ENCODE data around the gene CEP295NL. TPM values are rescaled to one million over a fixed set of nuclear protein-coding genes. Genes with fewer than 3 reads are reported as not detected.
"Not testable (repeated sequence)": the region's sequence is repeated elsewhere in the genome, so short reads cannot be mapped to it uniquely, and the experiment has no call there.

The CEP295NL gene
- total and polyA plus RNA-seq, 2 of the 13 experiments (the other 11 are each of a cell fraction or from before 2014, with no cell fraction given), result not detected

DNA sequence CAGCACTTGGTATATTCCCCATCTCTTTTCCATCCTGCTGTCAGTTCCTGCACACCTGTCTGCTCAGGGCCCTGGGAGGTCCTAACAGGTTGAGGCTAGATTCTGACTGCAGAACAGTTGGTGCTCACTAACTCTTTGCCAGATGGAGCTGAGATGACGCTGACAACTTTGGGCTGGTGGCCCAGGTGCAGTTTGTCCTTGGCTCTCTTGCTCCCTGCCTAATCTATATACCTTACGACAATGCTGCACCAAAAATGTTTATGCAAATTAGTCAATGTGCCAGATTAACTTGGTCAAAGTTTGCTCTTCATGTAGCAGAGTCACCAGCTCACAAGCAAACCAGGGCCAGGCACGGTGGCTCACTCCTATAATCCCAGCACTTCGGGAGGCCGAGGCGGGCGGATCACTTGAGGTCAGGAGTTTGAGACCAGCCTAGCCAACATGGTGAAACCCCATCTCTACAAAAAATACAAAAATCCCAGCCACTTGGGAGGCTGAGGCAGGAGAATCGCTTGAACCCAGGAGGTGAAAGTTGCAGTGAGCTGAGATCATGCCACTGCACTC, 26.0 kb downstream of the CEP295NL start:
- H3K9ac ChIP-seq (ENCODE audit: insufficient read depth, low read depth, low read length); CTCF ChIA-PET (ENCODE audit: low intra/inter-chr PET ratio, low total read pairs); H3K27ac ChIP-seq (ENCODE audit: extremely low read length, insufficient read depth, low read length); H3K27me3 ChIP-seq (ENCODE audit: control insufficient read depth in 1 of 2, insufficient read depth in 2 of 2, low read length in 2 of 2); H2AFZ ChIP-seq (ENCODE audit: low read length); ATAC-seq; DNase-seq (ENCODE audit: low spot score); in situ Hi-C loops (cut with HindIII; ENCODE audit: extremely low pct_ligation_motif_present, low pct_unique_long_range_greater_than_20kb); H3K4me2 ChIP-seq (ENCODE audit: low read depth, low read length); intact Hi-C loops (cut with micrococcal nuclease; ENCODE audit: unreplicated experiment); H3K79me2 ChIP-seq (ENCODE audit: insufficient read depth, low read length); H3K4me1 ChIP-seq (ENCODE audit: insufficient read depth, low read length); H3K36me3 ChIP-seq (replicated peaks in 1 of 2; ENCODE audit: control insufficient read depth in 1 of 2, insufficient read depth in 2 of 2, low read length in 2 of 2); BruUV-seq (replicated peaks); FAIRE-seq; H3K4me3 ChIP-seq (replicated peaks in 1 of 3; ENCODE audit: insufficient read depth in 1 of 3, low read depth in 2 of 3, low read length in 3 of 3); H3K9me3 ChIP-seq (ENCODE audit: low read length); H4K20me1 ChIP-seq (ENCODE audit: insufficient read depth, low read length): not testable (repeated sequence)
- POLR2A ChIA-PET, result interaction anchor here (0.6 to 1.7 kb wide), 2 partner anchors 86 to 103 kb away, joined by 3 read pairs; partner anchors contain the start of gene LGALS3BP
- WGBS (ENCODE audit: low lambda C conversion rate), result 89% methylated on average over 8 of the region's 8 CpGs

DNA sequence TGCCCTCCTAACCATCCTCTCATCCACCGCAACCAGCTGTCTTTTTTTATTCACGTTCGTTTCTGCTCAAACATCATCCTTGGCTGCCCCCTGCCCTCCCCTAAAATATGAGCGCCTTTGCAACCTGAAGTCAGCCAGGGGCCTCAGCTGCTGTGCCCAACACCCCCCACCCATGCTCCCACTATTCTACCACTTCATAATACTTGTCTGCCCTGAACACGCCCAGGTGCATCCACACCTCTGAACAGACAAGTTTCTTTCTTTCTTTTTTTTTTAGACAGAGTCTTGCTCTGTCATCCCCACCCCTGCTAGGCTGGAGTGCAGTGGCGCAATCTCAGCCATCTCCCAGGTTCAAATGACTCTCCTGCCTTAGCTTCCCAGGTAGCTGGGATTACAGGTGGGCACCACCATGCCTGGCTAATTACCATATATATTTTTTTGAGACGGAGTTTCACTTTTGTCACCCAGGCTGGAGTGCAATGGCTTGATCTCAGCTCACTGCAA, 26.9 kb downstream of the CEP295NL start:
- no peaks in the 10 kb centered on the region for H3K79me2 ChIP-seq (ENCODE audit: insufficient read depth, low read length)
- 94% methylated on average over 7 of the region's 7 CpGs for WGBS (ENCODE audit: low lambda C conversion rate)
- ChIA-PET POLR2A (interaction anchor here (1.0 to 1.7 kb wide), 2 partner anchors 11 to 104 kb away, joined by 3 read pairs; partner anchors contain the start of gene LGALS3BP), CTCF (ENCODE audit: low intra/inter-chr PET ratio, low total read pairs) (no interaction called here)
- no peaks in the 10 kb centered on the region for H3K27me3 ChIP-seq (ENCODE audit: control insufficient read depth in 1 of 2, insufficient read depth in 2 of 2, low read length in 2 of 2)
- TF ChIP-seq CHCHD3 (CRISPR knock-in tag; IDR thresholded peaks at IDR 0.05) (no peak), TBX3 (IDR thresholded peaks at IDR 0.05; ENCODE audit: borderline replicate concordance) (no peak), IKZF1 (IDR thresholded peaks at IDR 0.05) (no peak), TBX2 (CRISPR knock-in tag; IDR thresholded peaks at IDR 0.05; ENCODE audit: borderline replicate concordance) (no peak), AGO2 (optimal IDR thresholded peaks at IDR 0.05; ENCODE audit: low read depth, low read length) (no peak), ZBTB3 (CRISPR knock-in tag; IDR thresholded peaks at IDR 0.05; ENCODE audit: borderline replicate concordance, low read depth) (no peak), PAX8 (CRISPR knock-in tag; IDR thresholded peaks at IDR 0.05; ENCODE audit: borderline replicate concordance) (no peak)
- intact Hi-C loops (cut with micrococcal nuclease; ENCODE audit: unreplicated experiment), result no loop called here
- H3K4me3 ChIP-seq (replicated peaks in 1 of 3; ENCODE audit: insufficient read depth in 1 of 3, low read depth in 2 of 3, low read length in 3 of 3), result no peak overlapping the region
- no peaks in the 10 kb centered on the region for H4K20me1 ChIP-seq (ENCODE audit: insufficient read depth, low read length)
- DNase-seq (ENCODE audit: low spot score) (no peak), FAIRE-seq (no peak), ATAC-seq (no peak)
- in situ Hi-C loops (cut with HindIII; ENCODE audit: extremely low pct_ligation_motif_present, low pct_unique_long_range_greater_than_20kb), result no loop called here
- no peaks in the 10 kb centered on the region for H3K9me3 ChIP-seq (ENCODE audit: low read length)
- no peak overlapping the region for H3K4me2 ChIP-seq (ENCODE audit: low read depth, low read length)
- no peak overlapping the region for H3K9ac ChIP-seq (ENCODE audit: insufficient read depth, low read depth, low read length)
- no peak overlapping the region for H3K27ac ChIP-seq (ENCODE audit: extremely low read length, insufficient read depth, low read length)
- BruUV-seq (replicated peaks), result no TSS peak
- H3K4me1 ChIP-seq (ENCODE audit: insufficient read depth, low read length), result no peaks in the 10 kb centered on the region
- H2AFZ ChIP-seq (ENCODE audit: low read length), result no peak overlapping the region
- H3K36me3 ChIP-seq (replicated peaks in 1 of 2; ENCODE audit: control insufficient read depth in 1 of 2, insufficient read depth in 2 of 2, low read length in 2 of 2), result 0 out of 5 replicates have a peak, but pooled peaks cover 2 to 8% of the 10 kb centered on the region in 2 experiments

Measured in HepG2 (cell line).